HG02642 (cell line): ENCODE measurements around the gene C5orf46.
"Not testable (repeated sequence)": the region's sequence is repeated elsewhere in the genome, so short reads cannot be mapped to it uniquely, and the experiment has no call there.

Experiments
- ATAC-seq: cut with Tn5 transposase; IDR thresholded peaks from one replicate; pipeline ENCODE4 v1.9.1; 2021; ENCODE audit warnings: mild to moderate bottlenecking; ENCODE audit not compliant: unreplicated experiment, poor library complexity

Gene C5orf46

DNA sequence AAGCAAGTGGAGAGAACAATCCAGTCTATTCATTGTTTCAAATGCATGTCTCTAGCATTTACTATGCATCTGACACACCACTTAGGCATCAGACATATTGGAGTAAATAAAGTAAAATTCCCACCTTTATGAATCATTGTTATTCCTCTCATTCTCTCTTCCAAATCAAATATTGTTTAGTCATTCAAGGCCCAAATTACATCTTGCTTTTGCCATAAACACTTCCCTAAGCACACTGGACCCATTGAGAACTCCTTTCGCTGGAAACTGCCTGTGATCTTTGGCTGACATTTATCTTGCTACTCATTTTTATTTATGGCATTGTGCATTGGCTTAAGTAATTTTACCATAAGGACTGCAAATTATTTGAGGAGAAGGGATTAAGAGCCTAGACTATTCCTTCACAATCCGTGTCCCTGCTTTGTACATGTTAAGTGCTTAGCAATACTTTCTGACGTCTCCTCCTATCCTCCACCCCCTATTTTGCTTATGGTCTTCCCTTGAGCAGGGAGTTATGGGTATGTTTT, 7.4 kb downstream of the C5orf46 start:
- no peak for ATAC-seq

GRCh38 chr5:147895864-147896263, 10.5 kb downstream of the C5orf46 start:
- ATAC-seq, result no peak

DNA sequence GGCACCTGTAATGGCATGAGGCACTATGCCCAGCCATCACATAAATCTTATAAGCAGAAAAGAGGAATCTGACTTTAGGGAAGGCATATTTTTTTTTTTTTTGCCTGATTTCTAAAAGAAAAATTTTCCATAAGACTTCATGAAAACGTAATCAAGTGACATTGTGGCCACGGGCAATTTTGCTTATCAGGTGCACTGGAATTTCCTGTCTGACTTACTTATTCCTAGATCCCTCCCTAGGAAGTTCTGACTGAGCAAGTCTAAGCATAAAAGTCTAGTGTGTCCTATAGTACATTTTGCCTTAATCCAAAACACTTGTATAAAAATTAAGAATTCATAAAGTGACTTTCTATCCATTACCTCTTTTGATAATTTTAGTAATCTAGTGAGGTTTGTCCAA, 12.5 kb downstream of the C5orf46 start:
- no peak for ATAC-seq

DNA sequence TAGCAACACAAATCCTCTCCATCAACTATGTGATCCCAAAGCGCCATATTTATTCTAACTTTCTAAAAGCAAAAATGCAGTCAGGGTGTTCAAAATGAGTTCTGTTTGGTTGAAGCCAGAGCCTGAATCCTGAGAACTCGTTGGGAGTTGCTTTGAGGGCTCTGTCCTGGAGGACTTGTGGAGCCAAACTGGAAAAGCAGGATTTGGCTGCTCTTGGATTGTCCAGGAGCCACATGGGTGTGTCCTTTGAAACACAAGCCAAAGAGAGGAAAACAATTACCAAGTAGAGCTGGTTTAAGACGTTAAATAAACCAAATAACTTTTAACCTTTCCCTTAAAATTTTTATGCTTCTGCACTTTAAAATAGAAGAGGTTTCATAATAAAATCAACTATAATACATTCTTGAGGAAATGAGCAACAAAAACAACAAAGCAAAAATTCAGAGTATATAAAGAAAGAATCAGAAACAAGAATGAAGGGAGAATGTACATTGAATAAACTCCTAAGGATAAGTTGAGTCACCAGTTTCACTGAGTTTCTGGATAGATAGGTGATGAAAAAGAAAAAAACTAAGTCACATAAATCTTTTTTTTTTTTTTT, 13.5 kb downstream of the C5orf46 start:
- ATAC-seq, result no peak

DNA sequence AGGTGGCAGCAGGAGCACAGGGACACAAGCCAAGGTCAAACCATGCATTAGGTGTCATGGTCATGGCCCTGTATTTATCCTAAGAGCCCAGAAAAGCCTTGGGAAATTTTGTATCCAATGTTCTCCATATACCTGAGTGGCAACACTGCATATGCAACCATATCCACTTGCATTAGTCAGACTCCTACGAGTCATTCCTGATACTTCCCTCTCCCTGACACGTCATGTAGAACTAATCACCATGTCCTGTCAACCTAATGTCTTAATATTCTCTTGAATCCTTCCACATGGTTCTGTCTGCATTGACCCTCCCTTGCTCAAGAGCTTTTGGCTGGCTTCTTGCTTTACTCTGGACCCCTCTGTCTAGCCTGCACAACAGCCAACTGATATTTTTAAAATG, 18.4 kb downstream of the C5orf46 start:
- ATAC-seq, result no peak

DNA sequence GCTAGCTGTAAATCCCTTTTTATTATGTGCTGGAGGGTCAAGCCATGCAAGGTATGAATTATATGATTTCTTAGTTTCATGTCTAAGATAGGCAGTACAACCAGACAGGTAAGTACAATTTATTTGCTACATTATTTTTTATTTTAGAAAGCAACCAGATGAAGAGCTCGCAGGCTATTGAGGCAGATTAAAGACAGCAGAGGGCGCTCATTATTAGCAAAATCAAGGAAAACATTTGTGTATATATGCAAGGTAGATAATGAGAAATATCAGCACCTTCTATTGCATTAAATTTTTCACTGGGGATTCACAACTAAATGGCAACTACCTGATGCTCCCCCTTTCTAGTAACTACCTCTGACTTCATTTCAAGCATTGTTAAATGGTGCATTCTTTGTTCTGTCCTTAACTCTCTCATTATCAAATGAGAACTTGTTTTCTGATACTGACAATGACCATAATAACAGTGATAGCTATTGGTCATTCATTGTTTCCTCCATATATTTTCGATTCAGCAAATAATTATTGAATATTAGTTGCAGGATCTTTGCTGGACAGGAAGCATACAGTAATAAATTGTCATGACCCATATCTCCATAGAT, 19.2 kb downstream of the C5orf46 start:
- ATAC-seq, result no peak

DNA sequence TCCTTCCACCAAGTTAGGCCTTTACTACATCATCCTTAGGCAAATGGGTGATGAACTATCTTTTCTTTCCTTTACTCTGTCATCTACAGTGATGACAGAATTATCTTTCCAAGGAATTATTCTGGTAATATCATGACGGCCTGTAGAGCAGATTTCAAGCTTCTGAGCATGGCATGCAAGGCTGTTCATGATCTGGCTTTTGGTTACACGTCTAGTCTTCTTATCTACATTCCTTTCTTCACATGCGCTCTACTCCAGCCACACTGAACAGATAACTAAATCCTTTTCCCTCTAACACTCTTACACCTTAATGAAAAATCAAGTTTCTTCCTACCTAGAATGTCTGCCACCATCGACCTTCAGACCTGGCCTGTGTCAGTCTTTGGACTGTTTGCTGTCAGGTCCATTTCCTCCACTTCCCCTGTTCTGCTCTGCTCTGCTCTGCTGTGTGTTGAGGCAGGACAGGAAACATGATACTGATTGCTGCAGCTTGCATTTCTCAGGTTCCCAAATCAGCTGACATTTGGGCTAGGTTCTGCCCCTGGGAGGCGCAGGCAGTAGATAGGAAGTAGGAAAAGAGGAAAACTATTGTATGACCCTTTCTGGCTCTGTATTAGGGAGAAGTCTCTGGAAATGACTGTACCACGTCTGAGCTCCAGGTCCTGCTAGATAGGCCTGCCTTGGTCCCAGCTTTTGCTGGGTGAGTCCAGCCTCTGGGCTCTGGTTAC, 23.6 kb downstream of the C5orf46 start:
- ATAC-seq, result no peak

GRCh38 chr5:147880487-147880886, 25.9 kb downstream of the C5orf46 start:
- no peak for ATAC-seq

DNA sequence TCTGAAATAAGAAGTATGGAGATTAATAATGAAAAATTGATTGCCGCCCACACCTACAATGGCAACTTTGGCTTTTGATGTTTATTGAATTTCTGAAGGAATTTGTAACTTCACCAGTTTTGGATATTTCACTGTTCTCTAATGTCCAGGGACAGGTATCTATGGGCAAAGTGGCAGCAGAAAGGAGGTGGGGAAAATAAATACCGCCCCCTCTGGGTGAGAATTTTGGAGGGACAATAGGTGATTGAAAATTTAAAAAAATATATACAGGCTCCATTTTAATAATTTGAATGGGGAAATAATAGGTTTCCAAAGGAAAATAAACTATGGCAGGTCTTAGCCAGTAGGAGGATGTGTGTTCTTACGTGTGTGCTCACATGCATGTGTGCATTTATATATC, 26.6 kb downstream of the C5orf46 start:
- no peak for ATAC-seq

GRCh38 chr5:147878066-147878759, 28.1 kb downstream of the C5orf46 start, which contains the start of gene SCGB3A2:
TSS of gene SCGB3A2 (plus strand) at chr5:147878711. CDS start at chr5:147878804, 93 bp downstream.
- ATAC-seq, result no peak

DNA sequence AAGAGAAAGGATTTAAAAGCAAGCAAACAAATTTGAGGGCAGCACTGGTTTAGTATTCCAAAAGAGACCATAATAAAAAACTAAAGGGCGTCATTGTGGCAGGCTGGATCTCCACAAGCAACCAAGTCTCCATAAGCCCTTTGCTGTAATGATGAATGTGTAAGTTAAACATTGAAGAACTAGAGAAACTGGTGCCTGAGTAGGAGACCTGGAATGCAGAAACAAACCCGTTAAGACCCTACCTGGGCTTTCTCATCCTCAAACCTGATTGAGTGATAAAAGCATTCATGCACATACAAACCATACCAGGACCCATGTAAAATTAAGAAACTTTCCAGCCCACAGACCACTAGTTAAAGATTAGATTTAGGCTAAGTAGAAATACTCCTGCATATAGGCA, 29.7 kb downstream of the C5orf46 start:
- ATAC-seq, result no peak

DNA sequence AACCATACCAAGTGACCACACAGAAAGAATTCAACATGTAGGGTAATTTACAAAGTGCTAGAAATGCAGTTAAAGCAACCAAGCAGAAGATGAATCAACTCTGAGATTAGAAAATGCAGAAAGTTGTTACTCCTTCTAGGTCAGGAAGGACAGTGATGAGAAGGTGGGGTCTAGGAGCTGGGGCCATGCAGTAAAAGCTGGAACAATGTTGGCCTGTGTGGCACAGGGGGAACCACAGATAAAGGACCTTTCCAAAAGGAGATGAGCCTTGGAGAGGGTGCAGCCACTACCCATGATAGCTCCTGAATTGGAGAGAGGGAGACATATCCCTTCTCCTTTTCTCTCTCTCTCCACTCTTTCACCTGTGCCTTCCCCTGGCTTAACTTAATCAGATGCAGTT, 30.2 kb downstream of the C5orf46 start:
- ATAC-seq, result no peak

DNA sequence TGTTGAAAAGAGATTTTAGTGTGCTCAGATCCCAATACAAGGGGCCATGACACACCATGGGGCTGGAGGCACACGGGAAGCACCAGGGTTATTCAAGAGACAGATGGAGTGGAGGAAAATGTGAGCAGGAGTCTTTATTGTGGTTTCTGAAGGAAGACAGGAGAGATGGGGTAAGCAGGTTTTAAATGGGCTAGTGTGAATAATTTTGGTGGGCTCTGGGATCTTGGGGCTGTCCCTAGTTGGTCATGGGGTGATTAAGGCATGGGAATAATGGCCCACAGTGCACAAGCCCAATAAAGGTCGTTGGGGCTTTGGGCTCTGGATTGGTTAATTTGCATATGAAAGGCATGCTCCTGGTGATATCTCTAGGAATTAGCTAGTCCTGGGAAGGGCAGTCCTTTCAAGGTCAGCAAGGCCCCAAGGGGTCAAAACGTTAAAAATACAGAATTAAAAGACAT, 31.4 kb downstream of the C5orf46 start:
- no peak for ATAC-seq

GRCh38 chr5:147874118-147874875, 32.0 kb downstream of the C5orf46 start:
- not testable (repeated sequence) for ATAC-seq

DNA sequence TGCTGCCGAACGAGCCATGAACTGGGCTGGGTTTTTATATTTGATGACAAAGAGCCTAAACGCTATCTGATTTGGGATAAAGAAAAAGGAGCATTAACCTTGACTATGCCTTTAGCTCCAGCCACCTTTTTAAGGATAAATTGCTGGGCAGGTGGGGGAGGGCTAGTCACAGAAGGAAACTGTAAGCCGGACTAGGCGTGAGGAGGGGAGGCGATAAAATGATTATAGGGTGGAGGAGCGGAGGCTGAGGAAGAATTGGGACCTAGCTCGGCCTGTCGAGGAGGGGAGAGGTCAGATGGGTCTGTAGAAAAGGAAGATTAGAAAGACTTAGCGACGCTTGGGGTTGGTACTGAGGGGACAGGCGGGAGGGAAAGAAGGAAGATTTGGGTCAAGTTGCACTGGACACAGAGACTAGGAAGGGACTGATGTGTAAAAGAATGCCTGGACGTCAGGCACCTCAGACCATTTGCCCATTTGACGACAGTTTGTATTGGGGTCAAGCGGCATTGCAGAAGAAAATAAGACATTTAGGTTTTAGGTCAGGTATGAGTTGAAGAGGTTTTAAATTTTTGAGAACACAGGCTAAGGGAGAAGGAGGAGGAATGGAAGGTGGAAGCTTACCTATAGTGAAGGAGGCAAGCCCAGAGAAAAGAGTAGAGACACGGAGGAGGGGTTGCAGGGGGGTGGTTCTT, 33.4 kb downstream of the C5orf46 start:
- not testable (repeated sequence) for ATAC-seq

DNA sequence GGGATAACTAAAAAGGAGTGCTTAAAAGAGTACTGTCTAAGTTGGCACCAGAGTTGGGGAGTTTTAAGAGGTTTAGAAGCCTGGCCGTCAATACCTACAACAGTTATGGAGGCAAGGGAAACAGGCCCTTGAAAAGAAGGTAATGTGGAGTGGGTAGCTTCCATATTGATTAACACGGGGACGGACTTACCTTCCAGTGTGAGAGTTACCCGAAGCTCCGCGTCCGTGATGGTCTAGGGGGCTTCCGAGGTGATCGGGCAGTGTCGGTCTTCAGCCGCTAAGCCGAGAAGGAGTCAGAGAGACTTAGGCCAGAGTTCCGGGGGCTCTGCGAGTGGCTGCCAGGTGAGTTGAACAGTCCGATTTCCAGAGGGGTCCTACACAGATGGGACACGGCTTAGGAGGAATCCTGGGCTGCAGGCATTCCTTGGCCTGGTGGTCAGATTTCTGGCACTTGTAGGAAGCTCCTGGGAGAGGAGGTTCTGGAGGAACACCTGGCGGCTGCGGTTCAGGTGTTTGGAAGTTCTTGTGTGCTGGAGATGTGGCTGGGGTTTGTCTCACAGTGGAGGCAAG, 34.3 kb downstream of the C5orf46 start:
- ATAC-seq, result not testable (repeated sequence)

DNA sequence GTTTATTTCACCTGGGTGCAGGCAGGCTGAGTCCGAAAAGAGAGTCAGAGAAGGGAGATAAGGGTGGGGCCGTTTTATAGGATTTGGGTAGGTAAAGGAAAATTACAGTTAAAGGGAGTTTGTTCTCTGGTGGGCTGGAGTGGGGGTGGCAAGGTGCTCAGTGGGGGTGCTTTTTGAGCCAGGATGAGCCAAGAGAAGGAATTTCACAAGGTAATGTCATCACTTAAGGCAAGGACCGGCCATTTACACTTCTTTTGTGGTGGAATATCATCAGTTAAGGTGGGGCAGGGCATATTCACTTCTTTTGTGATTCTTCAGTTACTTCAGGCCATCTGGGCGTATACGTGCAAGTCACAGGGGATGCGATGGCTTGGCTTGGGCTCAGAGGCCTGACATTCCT, 36.4 kb downstream of the C5orf46 start:
- ATAC-seq, result not testable (repeated sequence)

- no peak for ATAC-seq
Measured at GRCh38 chr5:147869112-147869511, 37.2 kb downstream of the C5orf46 start.
